Fibroblast of the aortic adventitia (primary cell): ENCODE results near the gene ELMOD3. TPM values are rescaled to one million over a fixed set of nuclear protein-coding genes. Genes with fewer than 3 reads are reported as not detected.
"Not testable (repeated sequence)": the region's sequence is repeated elsewhere in the genome, so short reads cannot be mapped to it uniquely, and the experiment has no call there.

Source experiments
- DNase-seq: peaks from one replicate; pipeline ENCODE4 v3.0.0-alpha.2; 2010; ENCODE audit warnings: low read depth
- H3K4me3 ChIP-seq: 2 replicates; pipeline ENCODE4 v1.5.1; 2011; ENCODE audit warnings: low read depth, mild to moderate bottlenecking, control low read depth, low read length, moderate library complexity
- CTCF ChIP-seq: IDR thresholded peaks from 2 replicates; pipeline ENCODE4 v1.5.1; 2011; ENCODE audit warnings: mild to moderate bottlenecking, low read length, control low read depth, inconsistent platforms; ENCODE audit not compliant: insufficient read depth
- total RNA-seq: library from RNA; depleted of rRNA; stranded (reverse); fragments of >200 nt; gene quantifications from 2 replicates; pipeline ENCODE4 v1.2.3, GENCODE V29; 2012; ENCODE audit warnings: low replicate concordance

Gene ELMOD3
- total RNA-seq, 1 donor, result 19.3 TPM

GRCh38 chr2:85435220-85435958, 80.8 kb downstream of the ELMOD3 start:
- H3K4me3 ChIP-seq, result no peak overlapping the region
- no peak for TF ChIP-seq CTCF
- DNase-seq, result no peak

- no peak overlapping the region for H3K4me3 ChIP-seq
- TF ChIP-seq CTCF, result no peak
- no peak for DNase-seq
Observed at GRCh38 chr2:85435981-85436835, 81.6 kb downstream of the ELMOD3 start.

- no peak overlapping the region for H3K4me3 ChIP-seq
- DNase-seq, result no peak
Observed at GRCh38 chr2:85436836-85437487, 82.4 kb downstream of the ELMOD3 start.

GRCh38 chr2:85437488-85438200, 83.1 kb downstream of the ELMOD3 start:
- DNase-seq, result peak; percentile 82
- no peak for TF ChIP-seq CTCF
- H3K4me3 ChIP-seq, result peak overlapping the region; percentile 35

More at GRCh38 chr2:85436836-85437487, 82.4 kb downstream of the ELMOD3 start:
- no peak for TF ChIP-seq CTCF

GRCh38 chr2:85438201-85439024, 83.8 kb downstream of the ELMOD3 start:
- no peak for TF ChIP-seq CTCF
- peak overlapping the region; percentile 4 for H3K4me3 ChIP-seq
- no peak for DNase-seq

GRCh38 chr2:85439025-85439472, 84.5 kb downstream of the ELMOD3 start:
- no peak for TF ChIP-seq CTCF
- no peak for DNase-seq
- H3K4me3 ChIP-seq, result no peak overlapping the region

- DNase-seq, H3K4me3 ChIP-seq: not testable (repeated sequence)
Observed at GRCh38 chr2:85439569-85439968, 85.0 kb downstream of the ELMOD3 start.
